Psoas muscle (tissue), 8 donors: ENCODE data around the gene DGKB. TPM values are rescaled to one million over a fixed set of nuclear protein-coding genes. Genes with fewer than 3 reads are reported as not detected.

ENCODE experiments used
- ATAC-seq, 4 donors: fragments of 200-7000 bp; cut with Tn5 transposase; one replicate each; pipeline ENCODE4 v1.9.1; 2020; ENCODE audit warnings: moderate library complexity in 3 of 4, mild to moderate bottlenecking in 2 of 4
- DNase-seq, 2 donors: peaks; one replicate each; pipeline ENCODE4 v3.0.0-alpha.2; 2020
- H3K27ac ChIP-seq: fragments of 200-600 bp; one replicate; pipeline ENCODE4 v1.8.0; 2022
- H3K27me3 ChIP-seq, 3 donors: fragments of 200-600 bp in 1 of 3; one replicate each; pipeline versions ENCODE4 v1.6.1 to v1.8.0; 2013 to 2022; ENCODE audit warnings: low read length in 2 of 3, mild to moderate bottlenecking in 2 of 3, moderate library complexity in 1 of 3; ENCODE audit not compliant: insufficient read depth in 3 of 3
- H3K36me3 ChIP-seq, 2 donors: fragments of 200-600 bp in 1 of 2; one replicate each; pipeline versions ENCODE4 v1.6.1 to v1.8.0; 2013 to 2022; ENCODE audit warnings: low read depth in 1 of 2, mild to moderate bottlenecking in 1 of 2, moderate library complexity in 1 of 2; ENCODE audit not compliant: insufficient read depth in 1 of 2
- H3K4me1 ChIP-seq: fragments of 200-600 bp; one replicate; pipeline ENCODE4 v1.8.0; 2022
- H3K4me3 ChIP-seq: fragments of 200-600 bp; one replicate; pipeline ENCODE4 v1.8.0; 2022; ENCODE audit warnings: mild to moderate bottlenecking
- H3K9me3 ChIP-seq: fragments of 200-600 bp; one replicate; pipeline ENCODE4 v1.8.0; 2022
- CTCF ChIP-seq: fragments of 200-600 bp; IDR thresholded peaks from one replicate; pipeline ENCODE4 v1.8.0; 2022; ENCODE audit warnings: antibody characterized with exemption
- WGBS, 3 donors: extraction: QIAGEN DNeasy Blood & Tissue Kit; methylation state at CpG; one replicate each; pipeline versions ENCODE4 v1.1.6 to v1.1.7; 2013; 5-methylcytosine and 5-hydroxymethylcytosine counted together
- intact Hi-C, 2 donors: fragments of 100-400 bp; cut with DNase I; formaldehyde crosslinking; loops; one replicate each; pipeline versions ENCODE4 v1.11.0 to v1.14.2; 2022
- polyA plus RNA-seq, 3 donors: library from polyadenylated mRNA; stranded (reverse); fragments of 200-250 nt; gene quantifications; one replicate each; pipeline ENCODE4 v1.2.3, GENCODE V29; 2013
- total RNA-seq, 4 donors: library from RNA; stranded (reverse); fragmentation: NEBNext Ultra II Directional in 2 of 4; extraction: Animal tissue kit (Norgen Biotek cat#: 25700) in 2 of 4; gene quantifications; one replicate each; pipeline versions ENCODE4 v1.2.1 to v1.2.4, GENCODE V29; 2021 to 2023
- donor health status: healthy with polysubstance abuse.
- donor health status: DM: no; HTN: no; CAD: no; lungs with moderate emphysema.
- donor health status: Bipolar disorder and iron deficiency.
- donor health status: healthy.
- donor health status: DM: yes; HTN: yes; CAD: no.
- donor health status: DM: no; HTN: no; CAD: no.
- donor health status: DM: no; HTN: no; CAD: no.
- donor health status: DM: yes; HTN: yes; CAD: no.

DGKB gene
- total and polyA plus RNA-seq, 7 donors = 0.01 to 0.26 (median 0.04) TPM; not detected in 2

GRCh38 chr7:14332155-14332554, 570.4 kb downstream of the DGKB start:
- Histone ChIP-seq H3K4me3 (no peak overlapping the region), H3K27me3 (no peaks in the 10 kb centered on the region), H3K36me3 (no peaks in the 10 kb centered on the region), H3K4me1 (no peaks in the 10 kb centered on the region), H3K27ac (no peak overlapping the region), H3K9me3 (no peaks in the 10 kb centered on the region)
- WGBS, 3 donors = 58 to 70% (median 59%) methylated on average over 5 of the region's 5 CpGs
- intact Hi-C loops = no loop called here
- no peak for TF ChIP-seq CTCF
- DNase-seq (no peak), ATAC-seq (no peak)

- no peak overlapping the region for H3K27ac ChIP-seq
- H3K4me1 ChIP-seq = no peaks in the 10 kb centered on the region
- intact Hi-C loops = no loop called here
- H3K9me3 ChIP-seq = peaks cover 11% of the 10 kb centered on the region
- 38 to 46% (median 45%) methylated on average over 3 of the region's 3 CpGs for WGBS, 3 donors
- H3K27me3 ChIP-seq = no peaks in the 10 kb centered on the region
- no peak for ATAC-seq
- DNase-seq = no peak
- TF ChIP-seq CTCF = no peak
- H3K36me3 ChIP-seq = no peaks in the 10 kb centered on the region
- H3K4me3 ChIP-seq = no peak overlapping the region
Measured at GRCh38 chr7:14324767-14325166, 577.8 kb downstream of the DGKB start.

GRCh38 chr7:14322724-14323123, 579.8 kb downstream of the DGKB start:
- 96 to 100% (median 96%) methylated on average over 2 of the region's 2 CpGs for WGBS, 3 donors
- DNase-seq = no peak
- Histone ChIP-seq H3K27ac (no peak overlapping the region), H3K4me3 (no peak overlapping the region), H3K4me1 (no peaks in the 10 kb centered on the region), H3K36me3 (no peaks in the 10 kb centered on the region), H3K9me3 (peaks cover 11% of the 10 kb centered on the region), H3K27me3 (no peaks in the 10 kb centered on the region)
- no peak for ATAC-seq
- intact Hi-C loops = no loop called here
- TF ChIP-seq CTCF = no peak

GRCh38 chr7:14321947-14322346, 580.6 kb downstream of the DGKB start:
- 24 to 39% (median 26%) methylated on average over 2 of the region's 2 CpGs for WGBS, 3 donors
- H3K9me3 ChIP-seq = peaks cover 11% of the 10 kb centered on the region
- no peak overlapping the region for H3K4me3 ChIP-seq
- no peaks in the 10 kb centered on the region for H3K36me3 ChIP-seq
- H3K27me3 ChIP-seq = no peaks in the 10 kb centered on the region
- H3K27ac ChIP-seq = no peak overlapping the region
- no peaks in the 10 kb centered on the region for H3K4me1 ChIP-seq
- intact Hi-C loops = no loop called here
- DNase-seq = no peak
- TF ChIP-seq CTCF = no peak
- ATAC-seq = no peak

GRCh38 chr7:14309432-14309831, 593.1 kb downstream of the DGKB start:
- DNase-seq = no peak
- ATAC-seq = no peak
- no peak for TF ChIP-seq CTCF
- intact Hi-C loops = no loop called here
- Histone ChIP-seq H3K27ac (no peak overlapping the region), H3K27me3 (no peaks in the 10 kb centered on the region), H3K4me3 (no peak overlapping the region), H3K9me3 (no peaks in the 10 kb centered on the region), H3K36me3 (no peaks in the 10 kb centered on the region), H3K4me1 (no peaks in the 10 kb centered on the region)
